HUDEP-2 (cell line): ENCODE data around the gene HCFC1.

ENCODE experiments used
- DNase-seq, 76 experiments: peaks; one replicate each; lab custom pipeline; 2025; ENCODE audit not compliant: unreplicated experiment in 76 of 76; lab: John Stamatoyannopoulos, UW

HCFC1 gene

DNA sequence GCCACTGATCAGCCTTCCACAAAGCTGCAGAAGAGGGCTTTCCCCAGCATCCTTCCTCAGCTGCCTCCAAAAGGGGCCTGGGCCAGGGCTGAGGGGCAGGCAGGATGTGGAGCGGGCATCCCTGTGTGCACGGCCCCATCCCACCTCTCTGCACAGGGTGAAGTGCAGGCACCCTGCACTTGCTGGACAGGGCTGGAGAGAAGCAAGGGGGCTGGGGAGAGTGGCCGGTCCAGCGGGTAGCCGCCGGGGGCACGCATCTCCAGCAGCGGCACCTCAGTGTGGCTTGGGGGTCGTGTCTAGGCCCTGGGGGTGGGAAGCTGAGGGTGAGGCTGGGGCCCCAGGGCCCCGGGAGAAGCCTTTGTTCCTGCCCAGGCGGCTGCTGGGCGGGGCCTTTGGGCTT is 64.2 kb downstream of the HCFC1 start:
- no peak for DNase-seq

DNA sequence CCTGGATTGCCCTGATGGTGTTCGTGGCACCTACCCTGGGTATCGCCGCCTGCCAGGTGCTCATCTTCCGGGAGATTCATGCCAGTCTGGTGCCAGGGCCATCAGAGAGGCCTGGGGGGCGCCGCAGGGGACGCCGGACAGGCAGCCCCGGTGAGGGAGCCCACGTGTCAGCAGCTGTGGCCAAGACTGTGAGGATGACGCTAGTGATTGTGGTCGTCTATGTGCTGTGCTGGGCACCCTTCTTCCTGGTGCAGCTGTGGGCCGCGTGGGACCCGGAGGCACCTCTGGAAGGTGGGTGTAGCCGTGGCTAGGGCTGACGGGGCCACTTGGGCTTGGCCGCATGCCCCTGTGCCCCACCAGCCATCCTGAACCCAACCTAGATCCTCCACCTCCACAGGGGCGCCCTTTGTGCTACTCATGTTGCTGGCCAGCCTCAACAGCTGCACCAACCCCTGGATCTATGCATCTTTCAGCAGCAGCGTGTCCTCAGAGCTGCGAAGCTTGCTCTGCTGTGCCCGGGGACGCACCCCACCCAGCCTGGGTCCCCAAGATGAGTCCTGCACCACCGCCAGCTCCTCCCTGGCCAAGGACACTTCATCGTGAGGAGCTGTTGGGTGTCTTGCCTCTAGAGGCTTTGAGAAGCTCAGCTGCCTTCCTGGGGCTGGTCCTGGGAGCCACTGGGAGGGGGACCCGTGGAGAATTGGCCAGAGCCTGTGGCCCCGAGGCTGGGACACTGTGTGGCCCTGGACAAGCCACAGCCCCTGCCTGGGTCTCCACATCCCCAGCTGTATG is 65.3 kb downstream of the HCFC1 start:
- DNase-seq: no peak

DNA sequence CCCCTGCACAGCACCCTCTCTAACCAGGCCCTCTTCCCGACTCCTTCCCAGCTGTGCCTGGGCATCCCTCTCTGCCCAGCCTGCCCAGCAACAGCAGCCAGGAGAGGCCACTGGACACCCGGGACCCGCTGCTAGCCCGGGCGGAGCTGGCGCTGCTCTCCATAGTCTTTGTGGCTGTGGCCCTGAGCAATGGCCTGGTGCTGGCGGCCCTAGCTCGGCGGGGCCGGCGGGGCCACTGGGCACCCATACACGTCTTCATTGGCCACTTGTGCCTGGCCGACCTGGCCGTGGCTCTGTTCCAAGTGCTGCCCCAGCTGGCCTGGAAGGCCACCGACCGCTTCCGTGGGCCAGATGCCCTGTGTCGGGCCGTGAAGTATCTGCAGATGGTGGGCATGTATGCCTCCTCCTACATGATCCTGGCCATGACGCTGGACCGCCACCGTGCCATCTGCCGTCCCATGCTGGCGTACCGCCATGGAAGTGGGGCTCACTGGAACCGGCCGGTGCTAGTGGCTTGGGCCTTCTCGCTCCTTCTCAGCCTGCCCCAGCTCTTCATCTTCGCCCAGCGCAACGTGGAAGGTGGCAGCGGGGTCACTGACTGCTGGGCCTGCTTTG is 66.0 kb downstream of the HCFC1 start:
- DNase-seq: no peak

DNA sequence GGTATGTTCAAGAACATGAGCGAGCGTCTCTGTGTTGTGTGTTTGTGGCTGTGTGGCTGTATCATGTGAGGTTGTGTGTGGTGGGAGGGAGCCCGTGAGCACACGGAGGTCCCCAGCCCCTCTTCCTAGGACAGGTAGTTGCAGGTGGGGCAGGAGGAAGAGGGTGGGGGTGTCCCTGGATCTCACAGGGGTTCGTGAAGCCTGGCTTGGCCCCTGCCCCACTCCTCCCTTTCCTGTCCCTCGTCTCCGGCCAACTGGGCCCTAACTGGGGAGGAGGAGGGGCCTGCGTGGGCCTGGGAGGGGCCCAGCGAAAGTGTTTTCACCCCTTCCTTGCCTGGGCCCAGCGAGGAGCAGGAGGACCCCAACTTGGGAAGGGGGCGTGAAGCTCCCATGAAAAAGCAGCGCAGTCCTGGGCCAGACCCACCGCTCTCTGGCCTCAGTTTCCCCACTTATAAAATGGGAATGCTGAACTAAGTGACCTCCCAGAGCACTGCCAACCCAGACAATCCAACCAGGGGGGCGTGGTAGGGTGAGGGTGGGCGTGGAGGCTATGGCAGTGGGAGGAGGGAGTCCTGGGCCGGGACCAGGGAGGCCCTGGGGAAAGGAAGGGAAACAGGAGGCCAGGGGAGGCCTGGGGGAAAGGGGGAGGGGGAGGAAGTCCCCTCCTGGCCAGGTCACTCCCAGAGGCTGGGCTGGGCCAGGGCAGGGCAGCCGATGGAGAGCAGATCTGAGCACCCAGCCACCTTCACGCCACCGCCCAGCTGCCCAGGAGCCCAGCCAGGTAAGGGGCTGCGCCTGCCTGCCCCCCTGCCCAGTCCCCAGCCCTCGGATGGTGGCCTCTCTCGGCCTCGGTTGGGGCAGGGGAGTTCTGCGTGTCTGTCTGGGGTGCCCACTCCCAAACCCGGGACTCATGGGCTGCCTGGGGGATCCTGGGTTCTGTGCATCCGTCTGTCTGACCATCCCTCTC is 67.3 kb downstream of the HCFC1 start, which contains the start of gene AVPR2:
Gene AVPR2 (plus strand): TSS at position 683 of the 967 bp plus-strand sequence. CDS start 473 bp downstream, outside the sequence.
- DNase-seq: no peak

DNA sequence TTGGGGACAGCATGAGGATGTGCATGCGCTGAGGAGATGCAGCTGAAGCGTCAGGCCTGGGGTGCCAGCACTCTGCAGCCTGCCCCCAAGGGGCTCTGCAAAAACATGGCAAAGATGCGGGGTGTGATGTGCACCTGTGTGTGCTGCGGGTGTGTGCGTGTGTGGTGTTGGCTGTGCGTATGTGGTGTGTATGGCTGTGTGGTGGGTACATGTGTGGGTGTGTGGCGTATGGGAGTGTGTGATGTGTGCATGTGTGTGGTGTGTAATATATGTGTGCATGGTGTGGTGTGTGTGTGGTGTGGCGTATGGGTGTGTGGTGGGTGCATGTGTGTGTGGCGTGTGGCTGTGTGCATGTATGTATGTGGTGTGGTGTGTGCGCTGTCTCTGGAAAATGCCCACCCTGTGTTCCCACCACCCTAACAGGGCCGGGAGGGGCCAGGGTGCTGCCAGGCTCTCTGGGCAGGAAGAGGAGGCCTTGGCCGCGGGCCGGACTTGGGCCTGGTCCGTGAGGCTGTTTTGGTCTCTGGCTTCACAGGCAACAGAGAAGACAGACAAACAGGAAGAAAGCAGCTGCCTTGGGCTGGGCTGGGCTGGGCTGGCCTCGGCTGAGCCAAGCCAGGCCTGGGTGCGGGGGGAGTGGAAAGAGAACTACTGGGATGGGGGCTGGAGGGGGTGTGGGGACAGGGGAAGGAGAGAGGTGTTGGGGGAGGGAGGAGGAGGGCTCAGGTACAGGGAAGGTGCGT is 68.2 kb downstream of the HCFC1 start:
- DNase-seq: no peak

DNA sequence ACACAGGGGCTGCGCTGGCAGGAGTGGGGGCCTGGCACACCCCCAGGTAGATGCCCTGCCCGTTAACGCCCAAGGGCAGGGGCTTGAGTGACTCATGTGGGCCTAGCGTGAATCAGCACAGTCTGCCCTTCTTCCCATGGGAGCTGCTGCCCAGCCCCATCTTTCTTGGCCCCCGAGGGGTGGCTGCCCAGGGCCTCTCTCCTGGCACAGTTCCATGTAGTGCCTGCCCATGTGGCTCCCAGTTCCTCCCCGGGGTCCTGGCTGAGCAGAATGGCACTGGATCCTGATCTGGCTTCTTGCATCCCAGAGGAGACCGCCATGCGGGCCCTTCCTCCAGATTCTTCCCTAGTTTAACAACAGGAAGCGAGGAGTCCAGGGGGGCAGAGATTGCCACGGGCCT is 69.2 kb downstream of the HCFC1 start:
- no peak for DNase-seq

DNA sequence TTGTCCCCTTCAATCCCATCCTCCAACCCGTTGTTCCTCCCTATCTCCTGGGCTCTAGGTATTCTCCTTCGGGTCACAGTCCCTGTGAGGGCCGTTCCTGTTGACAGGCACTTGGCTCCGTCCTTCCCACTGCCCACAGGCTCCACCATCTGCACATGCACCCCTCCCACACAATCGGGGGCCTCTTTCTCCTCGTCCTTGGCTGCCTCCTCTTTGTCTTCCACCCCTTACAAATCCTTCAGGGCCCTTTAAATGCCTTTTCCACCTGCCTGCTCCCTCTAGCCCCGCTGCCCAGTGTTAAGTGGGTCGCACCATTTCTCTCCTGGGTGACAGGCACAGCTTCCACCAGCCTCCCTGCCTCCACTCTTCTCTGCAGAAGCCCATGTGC is 69.9 kb downstream of the HCFC1 start:
- DNase-seq: no peak

DNA sequence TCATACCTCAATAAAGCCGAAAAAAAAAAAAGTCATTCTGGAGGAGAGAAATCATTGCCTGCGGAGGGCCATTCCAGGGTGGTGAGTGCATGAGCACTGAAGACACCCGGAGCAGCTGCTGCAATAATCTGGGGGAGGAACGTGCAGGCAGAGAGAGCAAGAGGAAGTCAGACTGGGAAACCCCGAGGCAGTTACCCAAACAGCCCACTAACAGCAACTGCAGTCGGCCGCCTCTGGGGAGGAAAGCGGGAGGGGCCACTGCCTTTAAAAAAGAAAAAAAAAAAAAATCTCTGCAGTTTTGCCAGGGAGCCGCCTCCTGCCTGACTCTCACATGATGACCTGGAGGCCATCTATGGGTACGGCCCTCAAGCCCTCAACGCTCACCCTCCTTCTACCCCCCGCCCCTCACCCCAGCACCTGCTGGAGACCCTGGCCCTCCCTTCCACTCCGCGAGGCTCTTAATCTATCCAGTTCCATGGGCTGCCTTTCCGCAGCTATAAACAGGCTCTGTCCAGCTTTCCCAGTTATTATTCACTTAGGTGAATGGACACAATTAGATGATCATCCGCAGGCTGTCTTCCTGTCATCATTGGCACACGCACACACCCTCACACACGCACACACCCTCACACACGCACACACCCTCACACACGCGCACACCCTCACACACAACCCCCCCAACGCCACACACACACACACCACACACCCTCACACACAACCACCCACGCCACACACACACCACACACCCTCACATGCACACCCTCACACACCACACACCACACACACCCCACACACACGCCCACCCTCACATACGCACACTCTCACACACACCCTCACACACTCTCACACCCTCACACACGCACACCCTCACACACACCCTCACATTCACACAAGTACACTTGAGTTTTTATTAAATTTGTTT is 70.5 kb downstream of the HCFC1 start:
- DNase-seq: peak in 43 of 76 experiments; percentile 0 to 52 (median 20)

DNA sequence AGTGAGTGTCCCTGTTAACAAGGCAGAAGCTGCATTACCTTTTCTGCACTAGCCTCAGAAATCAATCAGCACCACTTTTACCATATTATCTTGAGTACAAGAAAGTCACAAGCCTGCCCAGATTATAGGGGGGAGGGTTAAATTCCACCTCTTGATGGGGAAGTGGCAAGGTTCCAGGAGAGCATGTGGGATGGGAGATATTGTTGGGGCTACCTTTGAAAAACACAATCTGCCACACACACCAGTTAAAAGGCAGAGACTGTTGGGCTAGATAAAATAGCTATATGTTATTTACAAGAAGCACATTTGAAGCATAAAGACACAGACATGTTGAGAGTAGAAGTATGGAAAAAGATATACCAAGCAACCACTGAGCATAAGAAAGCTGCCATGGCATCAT is 73.7 kb downstream of the HCFC1 start:
- DNase-seq: peak in 73 of 76 experiments; percentile 11 to 87 (median 65)
